ENCODE data around the gene FGFR3.

FGFR3 gene

DNA sequence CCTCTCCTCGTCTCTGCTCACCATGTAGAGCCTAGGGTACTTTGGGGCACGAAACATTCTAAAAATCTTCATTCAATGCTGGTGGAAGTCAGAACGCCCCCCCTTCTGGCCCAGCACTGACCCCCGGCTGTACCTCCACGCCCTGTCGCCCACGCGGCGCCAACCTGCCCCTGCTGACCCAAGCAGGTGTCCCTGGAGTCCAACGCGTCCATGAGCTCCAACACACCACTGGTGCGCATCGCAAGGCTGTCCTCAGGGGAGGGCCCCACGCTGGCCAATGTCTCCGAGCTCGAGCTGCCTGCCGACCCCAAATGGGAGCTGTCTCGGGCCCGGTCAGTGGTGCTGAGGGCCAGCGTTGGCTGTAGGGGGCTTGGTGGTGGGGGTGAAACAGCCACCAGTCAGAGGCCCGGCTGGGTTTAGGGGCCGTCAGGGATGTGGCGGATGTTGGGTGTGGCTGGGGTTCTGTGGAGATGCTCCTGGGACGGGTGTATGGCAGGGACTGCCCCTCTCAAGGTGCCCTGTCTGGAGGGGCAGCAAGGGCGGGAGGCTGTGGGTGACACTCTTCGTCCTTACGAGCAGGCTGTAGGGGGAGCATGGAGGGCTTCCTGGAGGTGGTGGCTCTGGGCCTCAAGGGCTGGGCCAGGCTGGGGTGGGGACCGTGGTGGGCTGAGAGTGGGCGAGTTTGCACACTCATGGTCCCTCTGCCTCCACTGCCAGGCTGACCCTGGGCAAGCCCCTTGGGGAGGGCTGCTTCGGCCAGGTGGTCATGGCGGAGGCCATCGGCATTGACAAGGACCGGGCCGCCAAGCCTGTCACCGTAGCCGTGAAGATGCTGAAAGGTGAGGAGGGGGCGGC, 11.8 kb downstream of the FGFR3 start:
- DNase-seq (ENCODE audit: extremely low read depth, low read depth) = no peak
- TF ChIP-seq, protein P1, sequence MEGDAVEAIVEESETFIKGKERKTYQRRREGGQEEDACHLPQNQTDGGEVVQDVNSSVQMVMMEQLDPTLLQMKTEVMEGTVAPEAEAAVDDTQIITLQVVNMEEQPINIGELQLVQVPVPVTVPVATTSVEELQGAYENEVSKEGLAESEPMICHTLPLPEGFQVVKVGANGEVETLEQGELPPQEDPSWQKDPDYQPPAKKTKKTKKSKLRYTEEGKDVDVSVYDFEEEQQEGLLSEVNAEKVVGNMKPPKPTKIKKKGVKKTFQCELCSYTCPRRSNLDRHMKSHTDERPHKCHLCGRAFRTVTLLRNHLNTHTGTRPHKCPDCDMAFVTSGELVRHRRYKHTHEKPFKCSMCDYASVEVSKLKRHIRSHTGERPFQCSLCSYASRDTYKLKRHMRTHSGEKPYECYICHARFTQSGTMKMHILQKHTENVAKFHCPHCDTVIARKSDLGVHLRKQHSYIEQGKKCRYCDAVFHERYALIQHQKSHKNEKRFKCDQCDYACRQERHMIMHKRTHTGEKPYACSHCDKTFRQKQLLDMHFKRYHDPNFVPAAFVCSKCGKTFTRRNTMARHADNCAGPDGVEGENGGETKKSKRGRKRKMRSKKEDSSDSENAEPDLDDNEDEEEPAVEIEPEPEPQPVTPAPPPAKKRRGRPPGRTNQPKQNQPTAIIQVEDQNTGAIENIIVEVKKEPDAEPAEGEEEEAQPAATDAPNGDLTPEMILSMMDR (IDR thresholded peaks at IDR 0.05; ENCODE audit: low read depth, low read length) = no peak

- TF ChIP-seq, protein P1 (IDR thresholded peaks at IDR 0.05; ENCODE audit: low read depth, low read length) = no peak
- DNase-seq (ENCODE audit: extremely low read depth, low read depth) = no peak
These were observed 12.6 kb downstream of the FGFR3 start for GRCh38 chr4:1805493-1806222.

DNA sequence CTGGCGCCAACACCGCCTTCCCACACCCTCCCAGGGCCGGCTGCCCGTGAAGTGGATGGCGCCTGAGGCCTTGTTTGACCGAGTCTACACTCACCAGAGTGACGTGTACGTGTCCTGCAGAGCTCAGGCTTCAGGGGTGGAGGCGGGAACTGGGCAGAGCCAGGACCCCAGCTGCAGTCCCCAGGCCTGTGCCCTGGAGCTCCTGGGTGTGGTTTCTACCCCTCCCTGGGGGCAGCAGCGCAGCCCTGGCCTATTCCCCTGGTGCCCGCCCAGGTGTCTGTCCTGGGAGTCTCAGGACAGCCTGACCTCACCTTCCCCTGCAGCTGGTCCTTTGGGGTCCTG, 13.1 kb downstream of the FGFR3 start:
- no peak for DNase-seq (ENCODE audit: extremely low read depth, low read depth)
- TF ChIP-seq, protein P1 (IDR thresholded peaks at IDR 0.05; ENCODE audit: low read depth, low read length) = no peak

GRCh38 chr4:1806596-1807331, 13.7 kb downstream of the FGFR3 start:
- no peak for DNase-seq (ENCODE audit: extremely low read depth, low read depth)
- TF ChIP-seq, protein P1 (IDR thresholded peaks at IDR 0.05; ENCODE audit: low read depth, low read length) = no peak

DNA sequence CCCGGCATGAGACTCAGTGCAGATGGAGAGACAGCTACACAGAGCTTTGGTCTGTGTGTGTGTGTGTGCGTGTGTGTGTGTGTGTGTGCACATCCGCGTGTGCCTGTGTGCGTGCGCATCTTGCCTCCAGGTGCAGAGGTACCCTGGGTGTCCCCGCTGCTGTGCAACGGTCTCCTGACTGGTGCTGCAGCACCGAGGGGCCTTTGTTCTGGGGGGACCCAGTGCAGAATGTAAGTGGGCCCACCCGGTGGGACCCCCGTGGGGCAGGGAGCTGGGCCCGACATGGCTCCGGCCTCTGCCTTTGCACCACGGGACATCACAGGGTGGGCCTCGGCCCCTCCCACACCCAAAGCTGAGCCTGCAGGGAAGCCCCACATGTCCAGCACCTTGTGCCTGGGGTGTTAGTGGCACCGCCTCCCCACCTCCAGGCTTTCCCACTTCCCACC, 14.3 kb downstream of the FGFR3 start:
- TF ChIP-seq, protein P1 (IDR thresholded peaks at IDR 0.05; ENCODE audit: low read depth, low read length) = no peak
- DNase-seq (ENCODE audit: extremely low read depth, low read depth) = no peak

- TF ChIP-seq, protein P1 (IDR thresholded peaks at IDR 0.05; ENCODE audit: low read depth, low read length) = no peak
- no peak for DNase-seq (ENCODE audit: extremely low read depth, low read depth)
These were observed 15.3 kb downstream of the FGFR3 start for GRCh38 chr4:1808396-1808795.
